Measurements from ENCODE around the gene PLXNB2.

The PLXNB2 gene

GRCh38 chr22:50258361-50259292, 48.8 kb downstream of the PLXNB2 start:
- no peak overlapping the region for H3K4me3 ChIP-seq (ENCODE audit: low read length)
- TF ChIP-seq, protein P1, sequence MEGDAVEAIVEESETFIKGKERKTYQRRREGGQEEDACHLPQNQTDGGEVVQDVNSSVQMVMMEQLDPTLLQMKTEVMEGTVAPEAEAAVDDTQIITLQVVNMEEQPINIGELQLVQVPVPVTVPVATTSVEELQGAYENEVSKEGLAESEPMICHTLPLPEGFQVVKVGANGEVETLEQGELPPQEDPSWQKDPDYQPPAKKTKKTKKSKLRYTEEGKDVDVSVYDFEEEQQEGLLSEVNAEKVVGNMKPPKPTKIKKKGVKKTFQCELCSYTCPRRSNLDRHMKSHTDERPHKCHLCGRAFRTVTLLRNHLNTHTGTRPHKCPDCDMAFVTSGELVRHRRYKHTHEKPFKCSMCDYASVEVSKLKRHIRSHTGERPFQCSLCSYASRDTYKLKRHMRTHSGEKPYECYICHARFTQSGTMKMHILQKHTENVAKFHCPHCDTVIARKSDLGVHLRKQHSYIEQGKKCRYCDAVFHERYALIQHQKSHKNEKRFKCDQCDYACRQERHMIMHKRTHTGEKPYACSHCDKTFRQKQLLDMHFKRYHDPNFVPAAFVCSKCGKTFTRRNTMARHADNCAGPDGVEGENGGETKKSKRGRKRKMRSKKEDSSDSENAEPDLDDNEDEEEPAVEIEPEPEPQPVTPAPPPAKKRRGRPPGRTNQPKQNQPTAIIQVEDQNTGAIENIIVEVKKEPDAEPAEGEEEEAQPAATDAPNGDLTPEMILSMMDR (IDR thresholded peaks at IDR 0.05; ENCODE audit: insufficient read depth, low read depth, low read length, missing control alignments): no peak
- DNase-seq (ENCODE audit: low read depth): no peak

GRCh38 chr22:50257451-50258360, 49.7 kb downstream of the PLXNB2 start:
- no peak for DNase-seq (ENCODE audit: low read depth)
- no peak overlapping the region for H3K4me3 ChIP-seq (ENCODE audit: low read length)
- TF ChIP-seq, protein P1 (IDR thresholded peaks at IDR 0.05; ENCODE audit: insufficient read depth, low read depth, low read length, missing control alignments): no peak

- no peak for DNase-seq (ENCODE audit: low read depth)
- no peak overlapping the region for H3K4me3 ChIP-seq (ENCODE audit: low read length)
- TF ChIP-seq, protein P1 (IDR thresholded peaks at IDR 0.05; ENCODE audit: insufficient read depth, low read depth, low read length, missing control alignments): no peak
Observed at GRCh38 chr22:50257041-50257440, 50.4 kb downstream of the PLXNB2 start.

DNA sequence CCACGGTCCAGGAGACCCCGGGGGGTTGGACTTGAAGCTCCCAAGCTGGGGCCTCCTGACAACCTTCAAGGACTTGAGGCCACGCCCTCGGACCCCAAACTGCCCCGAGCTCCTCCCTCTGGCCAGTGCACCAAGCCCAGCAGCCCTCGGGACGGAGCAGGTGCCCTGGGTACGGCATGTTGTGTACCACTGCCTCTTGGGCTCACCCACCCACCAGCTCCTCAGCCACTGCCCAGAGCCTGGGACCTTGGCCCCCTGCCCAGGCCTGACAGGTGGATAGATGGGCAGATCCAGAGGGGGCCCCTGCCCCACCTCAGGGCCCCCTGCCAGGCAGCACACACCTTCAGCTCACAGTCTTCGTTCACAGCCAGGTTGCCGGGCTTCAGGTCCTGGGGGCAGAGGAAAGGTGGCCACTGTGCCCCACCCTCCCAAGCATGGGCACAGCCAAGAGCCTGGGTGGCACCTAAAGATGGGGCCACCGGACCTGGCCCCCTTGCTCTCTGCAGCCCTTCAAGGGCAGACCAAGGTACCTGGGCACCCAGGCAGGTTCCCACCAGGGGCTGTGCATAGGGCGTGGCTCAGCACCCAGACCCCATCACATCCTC, 51.1 kb downstream of the PLXNB2 start:
- no peak overlapping the region for H3K4me3 ChIP-seq (ENCODE audit: low read length)
- TF ChIP-seq, protein P1 (IDR thresholded peaks at IDR 0.05; ENCODE audit: insufficient read depth, low read depth, low read length, missing control alignments): no peak
- DNase-seq (ENCODE audit: low read depth): no peak

DNA sequence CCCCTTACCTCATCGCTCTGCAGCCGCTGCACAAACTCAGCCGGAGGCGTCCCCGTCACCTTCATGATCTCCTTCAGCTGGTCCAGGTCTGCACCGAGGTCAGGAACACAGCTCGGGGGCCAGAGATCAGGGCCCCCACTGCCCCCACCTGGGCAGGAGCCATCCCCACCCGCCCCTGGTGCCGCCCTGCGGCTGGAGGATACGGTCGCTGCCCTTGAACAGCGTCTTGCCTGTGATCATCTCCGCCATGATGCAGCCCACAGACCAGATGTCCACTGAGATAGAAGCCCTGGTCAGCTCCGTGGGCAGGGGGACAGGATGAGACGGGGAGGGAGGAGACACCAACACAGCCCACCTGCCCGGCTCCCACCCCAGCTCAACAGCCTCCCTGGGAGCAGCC, 51.8 kb downstream of the PLXNB2 start:
- H3K4me3 ChIP-seq (ENCODE audit: low read length): no peak overlapping the region
- TF ChIP-seq, protein P1 (IDR thresholded peaks at IDR 0.05; ENCODE audit: insufficient read depth, low read depth, low read length, missing control alignments): no peak
- DNase-seq (ENCODE audit: low read depth): no peak

- no peak overlapping the region for H3K4me3 ChIP-seq (ENCODE audit: low read length)
- DNase-seq (ENCODE audit: low read depth): no peak
- TF ChIP-seq, protein P1 (IDR thresholded peaks at IDR 0.05; ENCODE audit: insufficient read depth, low read depth, low read length, missing control alignments): no peak
Observed at GRCh38 chr22:50255099-50255498, 52.3 kb downstream of the PLXNB2 start.
